HG02678 (cell line): Measurements from ENCODE around the gene CEP164.
"Not testable (repeated sequence)": the region's sequence is repeated elsewhere in the genome, so short reads cannot be mapped to it uniquely, and the experiment has no call there.

ENCODE experiments used
- ATAC-seq: cut with Tn5 transposase; IDR thresholded peaks from one replicate; pipeline ENCODE4 v1.9.1; 2021; ENCODE audit warnings: mild to moderate bottlenecking, moderate library complexity; ENCODE audit not compliant: unreplicated experiment

CEP164 gene

GRCh38 chr11:117437041-117437790 is 109.6 kb downstream of the CEP164 start:
- ATAC-seq: no peak

GRCh38 chr11:117437791-117438130 is 110.1 kb downstream of the CEP164 start:
- no peak for ATAC-seq

GRCh38 chr11:117438371-117439000 is 110.8 kb downstream of the CEP164 start:
- no peak for ATAC-seq

- no peak for ATAC-seq
Measured at GRCh38 chr11:117439256-117439655, 111.6 kb downstream of the CEP164 start.

GRCh38 chr11:117440258-117440657 is 112.6 kb downstream of the CEP164 start:
- no peak for ATAC-seq

GRCh38 chr11:117441146-117441975 is 113.7 kb downstream of the CEP164 start:
- no peak for ATAC-seq

GRCh38 chr11:117442049-117442868 is 114.6 kb downstream of the CEP164 start:
- no peak for ATAC-seq

- ATAC-seq: no peak
Measured at GRCh38 chr11:117442869-117443239, 115.2 kb downstream of the CEP164 start.

- no peak for ATAC-seq
Measured at GRCh38 chr11:117443266-117444186, 115.9 kb downstream of the CEP164 start.

GRCh38 chr11:117444256-117444655 is 116.6 kb downstream of the CEP164 start:
- no peak for ATAC-seq

GRCh38 chr11:117444711-117445658 is 117.3 kb downstream of the CEP164 start:
- no peak for ATAC-seq

GRCh38 chr11:117449111-117449693 is 121.5 kb downstream of the CEP164 start:
- ATAC-seq: no peak

- no peak for ATAC-seq
Measured at GRCh38 chr11:117453886-117454563, 126.4 kb downstream of the CEP164 start.

GRCh38 chr11:117454564-117454917 is 126.9 kb downstream of the CEP164 start:
- ATAC-seq: no peak

- ATAC-seq: peak; percentile 71
Measured at GRCh38 chr11:117456027-117456720, 128.5 kb downstream of the CEP164 start.

- ATAC-seq: not testable (repeated sequence)
Measured at GRCh38 chr11:117456721-117457029, 129.0 kb downstream of the CEP164 start.

GRCh38 chr11:117457031-117457785 is 129.6 kb downstream of the CEP164 start:
- no peak for ATAC-seq
